Measurements from ENCODE around the gene KRTAP4-8.

- TF ChIP-seq CTCF (IDR thresholded peaks at IDR 0.05; ENCODE audit: low read depth, low read length, poor library complexity, severe bottlenecking): no peak
- TF ChIP-seq EZH2phosphoT487 (IDR thresholded peaks at IDR 0.05; ENCODE audit: borderline replicate concordance, low read length): no peak
These were observed 34.5 kb downstream of the KRTAP4-8 start for GRCh38 chr17:41063449-41063848.
